ENCODE results near the gene PTOV1.

Gene PTOV1

GRCh38 chr19:49891393-49891792, 40.4 kb downstream of the PTOV1 start:
- Histone ChIP-seq H3K36me3 (ENCODE audit: control insufficient read depth, insufficient read depth, low read length) (peaks cover 29% of the 10 kb centered on the region), H3K27me3 (replicated peaks; ENCODE audit: control insufficient read depth, insufficient read depth, low read length) (no peaks in the 10 kb centered on the region), H3K4me3 (replicated peaks; ENCODE audit: low read depth, low read length) (no peak overlapping the region)
- no peak for TF ChIP-seq CTCF (IDR thresholded peaks at IDR 0.05; ENCODE audit: insufficient read depth, low read length, poor library complexity, severe bottlenecking)
- no peak for DNase-seq (ENCODE audit: extremely low read depth, insufficient read length)

GRCh38 chr19:49892716-49893115, 41.8 kb downstream of the PTOV1 start:
- Histone ChIP-seq H3K36me3 (ENCODE audit: control insufficient read depth, insufficient read depth, low read length) (peaks cover 29% of the 10 kb centered on the region), H3K27me3 (replicated peaks; ENCODE audit: control insufficient read depth, insufficient read depth, low read length) (no peaks in the 10 kb centered on the region), H3K4me3 (replicated peaks; ENCODE audit: low read depth, low read length) (peak overlapping the region; percentile 49)
- TF ChIP-seq CTCF (IDR thresholded peaks at IDR 0.05; ENCODE audit: insufficient read depth, low read length, poor library complexity, severe bottlenecking), result no peak
- DNase-seq (ENCODE audit: extremely low read depth, insufficient read length), result no peak

DNA sequence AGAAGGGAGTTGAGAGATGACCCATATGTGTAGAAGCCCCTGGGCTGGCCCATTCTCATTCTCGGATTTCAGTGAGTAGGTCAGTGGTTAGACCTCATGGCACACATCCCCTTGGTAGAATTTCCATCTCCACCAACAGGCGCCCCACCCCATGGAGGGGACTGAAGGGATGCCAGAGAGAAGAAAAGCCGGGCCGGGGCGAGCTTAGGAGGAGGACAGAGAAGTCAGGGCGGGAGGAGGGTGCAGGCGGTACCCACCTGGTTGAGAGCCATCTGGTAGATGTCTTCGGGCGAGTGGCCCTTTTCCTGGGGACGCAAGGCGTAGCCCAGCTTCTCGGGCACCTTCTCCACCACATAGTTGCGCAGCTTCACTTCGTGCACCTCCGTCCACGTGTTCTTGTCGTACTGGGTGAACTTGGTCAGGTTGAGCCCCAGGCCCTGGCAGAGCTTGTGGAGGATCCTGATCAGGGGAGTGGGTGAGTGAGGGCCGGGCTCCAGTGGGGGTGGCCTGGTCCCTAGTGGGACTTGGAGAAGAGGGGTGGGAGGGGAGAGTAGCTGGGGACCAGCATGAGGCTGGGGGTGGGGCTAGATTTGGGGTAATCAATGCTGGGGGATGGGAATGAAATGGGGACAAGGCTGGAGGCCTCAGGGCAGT, 43.2 kb downstream of the PTOV1 start:
- Histone ChIP-seq H3K27me3 (replicated peaks; ENCODE audit: control insufficient read depth, insufficient read depth, low read length) (no peaks in the 10 kb centered on the region), H3K4me3 (replicated peaks; ENCODE audit: low read depth, low read length) (peak overlapping the region; percentile 80), H3K36me3 (ENCODE audit: control insufficient read depth, insufficient read depth, low read length) (peaks cover 27% of the 10 kb centered on the region)
- no peak for TF ChIP-seq CTCF (IDR thresholded peaks at IDR 0.05; ENCODE audit: insufficient read depth, low read length, poor library complexity, severe bottlenecking)
- DNase-seq (ENCODE audit: extremely low read depth, insufficient read length), result no peak

DNA sequence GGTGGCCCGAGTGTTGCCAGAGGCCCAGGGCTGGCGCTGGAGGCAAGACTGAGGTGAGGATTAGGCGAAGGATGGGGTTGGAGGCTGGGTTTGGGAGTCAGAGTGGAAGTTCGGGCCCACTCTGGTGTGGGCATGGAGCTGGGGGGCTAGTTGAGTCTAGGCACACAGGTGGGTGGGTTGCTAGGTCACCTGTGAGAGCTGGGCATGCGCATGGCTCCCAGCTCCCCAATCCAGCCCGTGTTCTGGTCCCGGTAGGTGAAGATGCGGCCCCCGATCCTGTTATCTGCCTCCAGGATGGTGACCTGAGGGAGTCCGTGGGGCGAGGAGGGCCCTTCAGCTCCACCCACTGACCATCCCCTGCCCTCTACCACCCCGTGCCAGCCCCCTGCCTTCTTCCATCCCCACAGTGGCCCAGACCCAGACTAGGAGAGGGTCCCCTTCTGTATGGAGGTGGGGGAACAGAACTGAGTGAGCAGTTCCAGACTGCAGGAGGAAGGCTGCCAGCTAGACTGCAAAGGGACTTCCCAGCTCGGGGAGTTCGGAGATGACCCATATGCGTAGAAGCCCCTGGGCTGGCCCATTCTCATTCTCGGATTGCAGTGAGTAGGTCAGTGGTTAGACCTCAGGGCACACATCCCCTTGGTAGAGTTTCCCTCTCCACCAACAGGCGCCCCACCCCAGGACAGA, 44.1 kb downstream of the PTOV1 start:
- peak overlapping the region; percentile 80 for H3K4me3 ChIP-seq (replicated peaks; ENCODE audit: low read depth, low read length)
- DNase-seq (ENCODE audit: extremely low read depth, insufficient read length), result no peak
- TF ChIP-seq CTCF (IDR thresholded peaks at IDR 0.05; ENCODE audit: insufficient read depth, low read length, poor library complexity, severe bottlenecking), result no peak

GRCh38 chr19:49895566-49896297, 44.8 kb downstream of the PTOV1 start:
- H3K4me3 ChIP-seq (replicated peaks; ENCODE audit: low read depth, low read length), result peak overlapping the region; percentile 80
- H3K27me3 ChIP-seq (replicated peaks; ENCODE audit: control insufficient read depth, insufficient read depth, low read length), result no peaks in the 10 kb centered on the region
- peaks cover 15% of the 10 kb centered on the region for H3K36me3 ChIP-seq (ENCODE audit: control insufficient read depth, insufficient read depth, low read length)
- no peak for DNase-seq (ENCODE audit: extremely low read depth, insufficient read length)
- TF ChIP-seq CTCF (IDR thresholded peaks at IDR 0.05; ENCODE audit: insufficient read depth, low read length, poor library complexity, severe bottlenecking), result peak; percentile 4

More for the DNA sequence above, 44.1 kb downstream of the PTOV1 start:
- Histone ChIP-seq H3K27me3 (replicated peaks; ENCODE audit: control insufficient read depth, insufficient read depth, low read length) (no peaks in the 10 kb centered on the region), H3K36me3 (ENCODE audit: control insufficient read depth, insufficient read depth, low read length) (peaks cover 19% of the 10 kb centered on the region)
